HG02885 (cell line): Measurements from ENCODE around the gene FAM98A.

Experiments
- ATAC-seq: cut with Tn5 transposase; IDR thresholded peaks from one replicate; pipeline ENCODE4 v1.9.1; 2021; ENCODE audit warnings: mild to moderate bottlenecking; ENCODE audit not compliant: unreplicated experiment, poor library complexity

Gene FAM98A

GRCh38 chr2:33599175-33599942 is at the start of gene FAM98A:
Gene FAM98A (minus strand): TSS chr2:33599299. CDS start chr2:33599221, 78 bp downstream.
- ATAC-seq = peak; percentile 88

- no peak for ATAC-seq
These were observed 46.8 kb upstream of the FAM98A start for GRCh38 chr2:33645861-33646260.

- no peak for ATAC-seq
These were observed 45.1 kb upstream of the FAM98A start for GRCh38 chr2:33644215-33644614.

- ATAC-seq = no peak
These were observed 36.9 kb upstream of the FAM98A start for GRCh38 chr2:33636001-33636400.

- no peak for ATAC-seq
These were observed 35.3 kb upstream of the FAM98A start for GRCh38 chr2:33634261-33634910.

- no peak for ATAC-seq
These were observed 34.2 kb upstream of the FAM98A start for GRCh38 chr2:33633315-33633714.

GRCh38 chr2:33632831-33633230 is 33.7 kb upstream of the FAM98A start:
- ATAC-seq = no peak

- no peak for ATAC-seq
These were observed 29.1 kb upstream of the FAM98A start for GRCh38 chr2:33628031-33628827.

GRCh38 chr2:33619028-33619427 is 19.9 kb upstream of the FAM98A start:
- no peak for ATAC-seq

GRCh38 chr2:33617989-33618388 is 18.9 kb upstream of the FAM98A start:
- ATAC-seq = no peak

GRCh38 chr2:33617401-33617800 is 18.3 kb upstream of the FAM98A start:
- peak; percentile 65 for ATAC-seq

- ATAC-seq = peak; percentile 65
These were observed 17.8 kb upstream of the FAM98A start for GRCh38 chr2:33616873-33617272.

GRCh38 chr2:33614190-33614589 is 15.1 kb upstream of the FAM98A start:
- ATAC-seq = no peak

- ATAC-seq = no peak
These were observed 8.8 kb upstream of the FAM98A start for GRCh38 chr2:33607905-33608304.

- no peak for ATAC-seq
These were observed 8.2 kb upstream of the FAM98A start for GRCh38 chr2:33607251-33607721.

GRCh38 chr2:33606622-33607021 is 7.5 kb upstream of the FAM98A start:
- ATAC-seq = no peak

- ATAC-seq = no peak
These were observed 7.0 kb upstream of the FAM98A start for GRCh38 chr2:33606100-33606499.

GRCh38 chr2:33605056-33605455 is 6.0 kb upstream of the FAM98A start:
- no peak for ATAC-seq

GRCh38 chr2:33603416-33603815 is 4.3 kb upstream of the FAM98A start:
- no peak for ATAC-seq

- ATAC-seq = no peak
These were observed 3.2 kb upstream of the FAM98A start for GRCh38 chr2:33602201-33602830.

- no peak for ATAC-seq
These were observed 769 bp upstream of the FAM98A start for GRCh38 chr2:33599943-33600192.
